Transverse colon (tissue), 4 donors: ENCODE results near the gene CHPF2. TPM values are rescaled to one million over a fixed set of nuclear protein-coding genes. Genes with fewer than 3 reads are reported as not detected.

Experiments used
- DNase-seq: peaks from one replicate; pipeline ENCODE4 v3.0.0-alpha.2; 2019
- H3K27ac ChIP-seq, 4 donors: fragments of 200-600 bp; sonication (generic); 2 replicates each; pipeline ENCODE4 v1.5.1; 2016 to 2018; ENCODE audit warnings: inconsistent platforms in 4 of 4
- H3K27me3 ChIP-seq: fragments of 200-600 bp; sonication (generic); 2 replicates; pipeline ENCODE4 v1.5.1; 2017; ENCODE audit warnings: inconsistent platforms
- H3K36me3 ChIP-seq, 4 donors: fragments of 200-600 bp; sonication (generic); 2 replicates each; pipeline ENCODE4 v1.5.1; 2017 to 2019; ENCODE audit warnings: inconsistent platforms in 4 of 4
- H3K4me1 ChIP-seq, 4 donors: fragments of 200-600 bp; sonication (generic); 2 replicates each; pipeline ENCODE4 v1.5.1; 2017 to 2020; ENCODE audit warnings: inconsistent platforms in 4 of 4
- H3K4me3 ChIP-seq, 4 donors: fragments of 200-600 bp; sonication (generic); 1 replicate in 1 of 4; 2 replicates in 3 of 4; pipeline versions ENCODE4 v1.5.1 to v1.6.1; 2017 to 2019; ENCODE audit warnings: inconsistent platforms in 4 of 4
- H3K9me3 ChIP-seq, 2 donors: fragments of 200-600 bp; sonication (generic); 2 replicates each; pipeline ENCODE4 v1.5.1; 2017 to 2019; ENCODE audit warnings: inconsistent platforms in 2 of 2
- EP300 ChIP-seq: sonication (generic); formaldehyde crosslinking; IDR thresholded peaks from one replicate; pipeline ENCODE4 v1.6.1; 2017; ENCODE audit warnings: antibody characterized with exemption, low read depth
- POLR2A ChIP-seq: fragments of 450-650 bp; IDR thresholded peaks from one replicate; pipeline ENCODE4 v1.6.1; 2016; ENCODE audit warnings: antibody characterized with exemption, mild to moderate bottlenecking, moderate library complexity
- POLR2AphosphoS5 ChIP-seq, 3 donors: sonication (generic); formaldehyde crosslinking; IDR thresholded peaks; one replicate each; pipeline ENCODE4 v1.6.1; 2016; ENCODE audit warnings: antibody characterized with exemption in 3 of 3
- WGBS, 2 donors: methylation state at CpG; one replicate each; pipeline ENCODE4 v1.1.5; 2018; ENCODE audit warnings: low coverage in 1 of 2; 5-methylcytosine and 5-hydroxymethylcytosine counted together
- in situ Hi-C, 4 donors: fragments of 200-750 bp; cut with MboI; loops; one replicate each; pipeline versions ENCODE4 v1.15.0 to v1.15.1; 2017; ENCODE audit warnings: low sequenced_read_pairs in 3 of 4, low pct_ligation_motif_present in 1 of 4, low pct_unique_long_range_greater_than_20kb in 1 of 4
- intact Hi-C: fragments of 100-400 bp; cut with DNase I; formaldehyde crosslinking; loops from one replicate; pipeline ENCODE4 v1.15.1; 2023; ENCODE audit warnings: low total_unique reads
- total RNA-seq, 4 donors: library from RNA; depleted of rRNA; stranded (reverse); fragments of >200 nt; gene quantifications; one replicate each; pipeline ENCODE4 v1.1.0, GENCODE V29; 2016
- TF ChIP-seq, protein P1 (sequence below), 5 experiments: fragments of 200-600 bp in 3 of 5; fragments of 450-650 bp in 2 of 5; sonication (generic) in 3 of 5; IDR thresholded peaks; 1 replicate in 2 of 5; 2 replicates in 3 of 5; pipeline ENCODE4 v1.5.1; 2016 to 2017; ENCODE audit warnings: antibody characterized with exemption in 5 of 5, inconsistent platforms in 3 of 5, mild to moderate bottlenecking in 2 of 5, moderate library complexity in 1 of 5

The CHPF2 gene
- total RNA-seq, 4 donors from 2014 or later = 48.4 to 104 (median 50.9) TPM

DNA sequence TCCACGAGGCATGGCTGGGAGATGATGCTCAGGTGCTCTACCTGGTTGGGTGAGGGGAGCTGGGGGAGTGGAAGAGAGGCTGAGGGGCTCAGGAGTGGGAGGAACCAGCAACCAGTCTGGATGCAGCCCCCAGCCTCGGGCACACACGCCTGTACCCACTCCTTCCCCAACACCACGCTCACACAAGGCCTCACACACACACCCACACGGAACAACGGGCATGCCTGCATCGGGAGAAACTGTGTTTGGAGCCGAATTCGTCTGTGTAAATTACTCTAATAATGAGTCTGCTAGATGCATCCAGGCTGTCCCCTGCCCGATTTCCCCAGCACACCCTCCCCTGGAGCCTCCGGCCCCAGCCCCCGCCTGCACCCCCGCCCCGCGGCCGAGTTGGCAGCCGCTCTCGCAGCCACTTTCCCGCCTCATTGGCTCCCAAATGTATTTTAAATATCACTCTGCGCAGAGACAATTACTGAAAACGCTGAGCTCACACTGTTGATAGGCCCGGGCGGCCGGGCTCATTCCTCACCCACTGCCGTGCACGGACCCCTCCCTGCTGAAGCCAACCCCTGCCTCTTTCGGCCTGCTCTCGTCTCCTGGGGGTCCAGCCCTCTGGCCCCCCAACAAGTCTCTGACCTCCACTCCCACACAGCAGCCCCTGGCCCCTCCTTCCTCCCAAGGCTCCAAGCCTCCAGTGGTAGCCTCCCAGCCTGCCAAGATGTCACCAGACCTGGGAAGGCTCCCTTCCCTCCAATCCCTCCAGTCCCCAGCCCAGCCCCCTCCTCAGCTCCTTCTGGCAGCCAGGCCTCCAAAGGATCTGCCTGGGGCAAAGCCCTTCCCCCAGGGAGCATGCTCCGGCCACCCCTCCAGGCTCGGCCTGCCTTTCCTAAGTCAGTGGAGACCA lies 33.1 kb upstream of the CHPF2 start:
- intact Hi-C loops (no loop called here), in situ Hi-C loops (no loop called here)
- Histone ChIP-seq H3K9me3 (no peaks in the 10 kb centered on the region), H3K36me3 (no peaks in the 10 kb centered on the region), H3K27ac (no peak overlapping the region), H3K27me3 (peaks cover 13% of the 10 kb centered on the region), H3K4me3 (no peak overlapping the region), H3K4me1 (peaks cover 0 to 4% (median 0%) of the 10 kb centered on the region in 4 donors)
- TF ChIP-seq, protein P1, sequence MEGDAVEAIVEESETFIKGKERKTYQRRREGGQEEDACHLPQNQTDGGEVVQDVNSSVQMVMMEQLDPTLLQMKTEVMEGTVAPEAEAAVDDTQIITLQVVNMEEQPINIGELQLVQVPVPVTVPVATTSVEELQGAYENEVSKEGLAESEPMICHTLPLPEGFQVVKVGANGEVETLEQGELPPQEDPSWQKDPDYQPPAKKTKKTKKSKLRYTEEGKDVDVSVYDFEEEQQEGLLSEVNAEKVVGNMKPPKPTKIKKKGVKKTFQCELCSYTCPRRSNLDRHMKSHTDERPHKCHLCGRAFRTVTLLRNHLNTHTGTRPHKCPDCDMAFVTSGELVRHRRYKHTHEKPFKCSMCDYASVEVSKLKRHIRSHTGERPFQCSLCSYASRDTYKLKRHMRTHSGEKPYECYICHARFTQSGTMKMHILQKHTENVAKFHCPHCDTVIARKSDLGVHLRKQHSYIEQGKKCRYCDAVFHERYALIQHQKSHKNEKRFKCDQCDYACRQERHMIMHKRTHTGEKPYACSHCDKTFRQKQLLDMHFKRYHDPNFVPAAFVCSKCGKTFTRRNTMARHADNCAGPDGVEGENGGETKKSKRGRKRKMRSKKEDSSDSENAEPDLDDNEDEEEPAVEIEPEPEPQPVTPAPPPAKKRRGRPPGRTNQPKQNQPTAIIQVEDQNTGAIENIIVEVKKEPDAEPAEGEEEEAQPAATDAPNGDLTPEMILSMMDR (IDR thresholded peaks at IDR 0.05) = no peak
- TF ChIP-seq EP300 = no peak
- no peak for TF ChIP-seq POLR2AphosphoS5 (IDR thresholded peaks at IDR 0.05)
- no peak for TF ChIP-seq POLR2A
- WGBS, 2 donors = 40 to 68% methylated on average over 3 to 30 of the region's 30 CpGs
- no peak for DNase-seq

- H3K36me3 ChIP-seq = no peaks in the 10 kb centered on the region
- no peak overlapping the region for H3K4me3 ChIP-seq
- intact Hi-C loops = no loop called here
- TF ChIP-seq POLR2AphosphoS5 (IDR thresholded peaks at IDR 0.05) (no peak), EP300 (no peak)
- in situ Hi-C loops = no loop called here
- no peak overlapping the region for H3K27ac ChIP-seq
- DNase-seq = no peak
- no peaks in the 10 kb centered on the region for H3K9me3 ChIP-seq
- peaks cover 0 to 4% (median 0%) of the 10 kb centered on the region in 4 donors for H3K4me1 ChIP-seq
- WGBS, 2 donors = 80 to 100% methylated on average over 2 to 3 of the region's 3 CpGs
- peaks cover 24% of the 10 kb centered on the region for H3K27me3 ChIP-seq
Observed at GRCh38 chr7:151201344-151201743, 30.9 kb upstream of the CHPF2 start.

DNA sequence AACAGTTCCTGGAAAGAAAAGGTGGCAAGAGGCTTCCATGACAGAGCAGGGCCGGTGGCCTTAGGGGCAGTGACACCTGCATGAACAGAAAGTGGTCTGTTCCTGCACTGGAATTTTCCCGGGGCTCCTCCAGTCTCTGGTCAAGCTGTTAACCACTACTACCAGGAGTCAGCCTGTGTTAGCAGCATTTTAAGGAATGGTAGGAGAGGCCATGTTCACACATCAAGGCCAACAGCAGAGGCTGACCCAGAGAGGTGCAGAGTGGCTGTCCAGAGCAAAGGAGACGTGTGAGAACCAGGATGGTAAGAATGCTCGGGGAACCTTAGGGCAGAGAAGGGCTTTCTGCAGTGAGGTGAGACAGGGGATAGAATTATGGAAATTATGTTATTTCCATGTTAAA lies 30.5 kb upstream of the CHPF2 start:
- WGBS, 2 donors = 78% methylated on average over 4 of the region's 4 CpGs; no CpG with 5 or more reads in 1 of the 2 donors
- Histone ChIP-seq H3K4me3 (no peak overlapping the region), H3K36me3 (no peaks in the 10 kb centered on the region), H3K9me3 (no peaks in the 10 kb centered on the region), H3K27me3 (peaks cover 25% of the 10 kb centered on the region), H3K4me1 (peaks cover 0 to 4% (median 0%) of the 10 kb centered on the region in 4 donors), H3K27ac (no peak overlapping the region)
- intact Hi-C loops = no loop called here
- no peak for DNase-seq
- in situ Hi-C loops = no loop called here
- TF ChIP-seq POLR2A (no peak), EP300 (no peak), POLR2AphosphoS5 (IDR thresholded peaks at IDR 0.05) (no peak)
- TF ChIP-seq, protein P1 (IDR thresholded peaks at IDR 0.05) = no peak

DNA sequence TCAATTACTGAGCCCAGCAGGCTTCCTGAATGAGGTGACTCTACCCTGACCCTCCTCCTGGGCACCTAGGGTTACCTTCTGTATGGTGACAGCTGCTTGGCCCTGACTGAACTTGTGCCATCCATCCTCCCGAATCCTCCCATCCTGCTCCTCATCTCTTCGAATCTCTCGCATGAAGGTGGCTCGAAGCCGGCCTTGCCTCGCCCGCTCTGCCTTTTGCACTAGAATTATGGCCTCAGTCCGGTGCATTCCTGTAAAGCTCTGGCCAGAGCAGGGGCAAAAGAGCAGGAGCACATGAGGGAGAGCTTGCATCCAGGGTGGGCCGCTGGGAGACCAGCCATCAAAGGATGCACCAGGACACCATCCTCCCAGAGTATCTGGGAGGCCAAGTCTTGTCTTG lies 29.4 kb upstream of the CHPF2 start:
- Histone ChIP-seq H3K4me1 (peaks cover 0 to 4% (median 0%) of the 10 kb centered on the region in 4 donors), H3K27me3 (peaks cover 30% of the 10 kb centered on the region), H3K4me3 (no peak overlapping the region), H3K36me3 (no peaks in the 10 kb centered on the region), H3K9me3 (no peaks in the 10 kb centered on the region), H3K27ac (no peak overlapping the region)
- intact Hi-C loops = no loop called here
- TF ChIP-seq POLR2A (no peak), EP300 (no peak), POLR2AphosphoS5 (IDR thresholded peaks at IDR 0.05) (no peak)
- TF ChIP-seq, protein P1 (IDR thresholded peaks at IDR 0.05) = no peak
- DNase-seq = no peak
- in situ Hi-C loops = no loop called here
- 95% methylated on average over 9 of the region's 9 CpGs; no CpG with 5 or more reads in 1 of the 2 donors for WGBS, 2 donors
